Measurements from ENCODE around the gene GABRB1.

The GABRB1 gene

DNA sequence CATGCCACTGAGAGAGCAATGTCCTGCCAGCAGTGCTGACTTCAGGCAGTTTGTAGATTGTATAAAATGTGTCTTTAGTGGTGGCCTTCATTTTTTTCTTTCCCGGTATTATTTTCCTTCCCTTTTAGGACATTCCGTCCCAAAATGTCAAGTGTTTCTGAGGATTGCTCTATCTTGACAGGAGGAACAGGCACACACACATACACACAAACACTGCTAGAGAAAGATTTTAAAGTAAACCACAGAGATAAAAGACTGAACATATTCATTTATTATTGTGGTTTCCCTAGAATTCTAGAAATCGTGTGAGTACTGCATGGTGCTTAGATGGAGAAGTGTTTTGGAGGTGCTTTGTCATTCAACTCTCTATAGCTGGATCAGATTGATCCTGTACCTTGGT is 111.9 kb downstream of the GABRB1 start:
- H3K4me3 ChIP-seq (ENCODE audit: insufficient read length, low read depth): no peak overlapping the region
- H3K36me3 ChIP-seq (ENCODE audit: insufficient read depth, insufficient read length, low read length): no peaks in the 10 kb centered on the region
- H3K9me3 ChIP-seq (ENCODE audit: insufficient read depth, low read length): no peaks in the 10 kb centered on the region
- no peak overlapping the region for H3K9ac ChIP-seq (ENCODE audit: insufficient read length, low read depth)
- TF ChIP-seq SUZ12 (IDR thresholded peaks at IDR 0.05; ENCODE audit: extremely low read depth, insufficient read depth, insufficient read length) (no peak), ZNF274 (IDR thresholded peaks at IDR 0.05; ENCODE audit: low read depth, low read length) (no peak), YY1 (IDR thresholded peaks at IDR 0.05; ENCODE audit: insufficient read depth, insufficient read length) (no peak)
- H3K4me1 ChIP-seq (ENCODE audit: insufficient read depth, insufficient read length): no peaks in the 10 kb centered on the region
- no peak for DNase-seq (ENCODE audit: low read depth, low spot score)
- no peaks in the 10 kb centered on the region for H3K27me3 ChIP-seq (ENCODE audit: insufficient read depth, insufficient read length)

GRCh38 chr4:47145630-47146029 is 114.3 kb downstream of the GABRB1 start:
- no peak for DNase-seq (ENCODE audit: low read depth, low spot score)
- Histone ChIP-seq H3K36me3 (ENCODE audit: insufficient read depth, insufficient read length, low read length) (no peaks in the 10 kb centered on the region), H3K9ac (ENCODE audit: insufficient read length, low read depth) (no peak overlapping the region), H3K4me1 (ENCODE audit: insufficient read depth, insufficient read length) (no peaks in the 10 kb centered on the region), H3K27me3 (ENCODE audit: insufficient read depth, insufficient read length) (no peaks in the 10 kb centered on the region), H3K9me3 (ENCODE audit: insufficient read depth, low read length) (no peaks in the 10 kb centered on the region), H3K4me3 (ENCODE audit: insufficient read length, low read depth) (no peak overlapping the region)
- TF ChIP-seq YY1 (IDR thresholded peaks at IDR 0.05; ENCODE audit: insufficient read depth, insufficient read length): no peak
- no peak for TF ChIP-seq ZNF274 (IDR thresholded peaks at IDR 0.05; ENCODE audit: low read depth, low read length)
- TF ChIP-seq SUZ12 (IDR thresholded peaks at IDR 0.05; ENCODE audit: extremely low read depth, insufficient read depth, insufficient read length): no peak

DNA sequence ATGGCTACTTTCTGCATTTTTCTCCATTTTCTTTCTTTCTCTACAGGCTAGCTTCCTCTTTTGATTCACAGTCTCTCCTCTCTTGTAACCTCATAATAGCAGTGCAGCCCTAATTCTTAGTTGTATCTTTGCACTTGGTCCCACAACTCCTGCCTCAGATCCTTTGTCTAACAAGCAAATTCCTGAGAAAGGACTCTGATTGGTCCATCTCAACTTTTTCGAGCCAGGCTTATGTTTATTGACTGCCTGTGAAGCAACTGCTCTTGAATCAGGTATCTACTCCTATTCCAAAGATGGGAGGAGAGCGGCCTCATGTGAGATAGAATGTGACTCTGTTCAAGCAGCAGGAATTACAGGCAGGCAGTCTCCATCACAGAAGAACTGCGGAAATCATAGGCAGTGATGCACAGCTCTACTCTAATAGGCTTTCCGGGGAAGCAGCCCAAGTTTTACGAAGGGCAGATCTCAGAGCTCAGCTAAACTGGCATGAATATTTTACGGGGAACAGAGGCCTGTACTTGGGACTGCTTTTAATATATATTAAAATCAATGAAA is 123.5 kb downstream of the GABRB1 start:
- DNase-seq (ENCODE audit: low read depth, low spot score): no peak
- no peak for TF ChIP-seq SUZ12 (IDR thresholded peaks at IDR 0.05; ENCODE audit: extremely low read depth, insufficient read depth, insufficient read length)
- TF ChIP-seq YY1 (IDR thresholded peaks at IDR 0.05; ENCODE audit: insufficient read depth, insufficient read length): no peak
- no peak for TF ChIP-seq ZNF274 (IDR thresholded peaks at IDR 0.05; ENCODE audit: low read depth, low read length)

DNA sequence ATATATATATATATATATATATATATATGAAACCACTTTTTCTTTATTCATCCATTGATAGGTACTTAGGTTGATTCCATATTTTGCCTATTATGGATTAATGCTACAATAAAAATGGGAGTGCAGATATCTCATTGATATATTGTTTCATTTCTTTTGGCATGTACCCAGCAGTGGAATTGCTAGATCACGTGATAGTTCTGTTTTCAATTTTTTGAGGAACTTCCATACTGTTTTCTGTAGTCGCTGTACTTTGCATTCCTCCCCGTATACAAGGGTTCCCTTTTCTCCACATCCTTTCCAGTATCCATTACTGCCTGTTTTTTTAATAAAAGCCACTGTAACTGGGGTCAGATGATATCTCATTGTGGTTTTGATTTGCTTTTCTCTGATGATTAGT is 124.6 kb downstream of the GABRB1 start:
- Histone ChIP-seq H3K9me3 (ENCODE audit: insufficient read depth, low read length) (no peaks in the 10 kb centered on the region), H3K9ac (ENCODE audit: insufficient read length, low read depth) (no peak overlapping the region), H3K4me3 (ENCODE audit: insufficient read length, low read depth) (no peak overlapping the region), H3K36me3 (ENCODE audit: insufficient read depth, insufficient read length, low read length) (no peaks in the 10 kb centered on the region), H3K27me3 (ENCODE audit: insufficient read depth, insufficient read length) (no peaks in the 10 kb centered on the region), H3K4me1 (ENCODE audit: insufficient read depth, insufficient read length) (no peaks in the 10 kb centered on the region)
- TF ChIP-seq SUZ12 (IDR thresholded peaks at IDR 0.05; ENCODE audit: extremely low read depth, insufficient read depth, insufficient read length): no peak
- no peak for DNase-seq (ENCODE audit: low read depth, low spot score)

More for the DNA sequence above, 123.5 kb downstream of the GABRB1 start:
- Histone ChIP-seq H3K9me3 (ENCODE audit: insufficient read depth, low read length) (no peaks in the 10 kb centered on the region), H3K9ac (ENCODE audit: insufficient read length, low read depth) (no peak overlapping the region), H3K36me3 (ENCODE audit: insufficient read depth, insufficient read length, low read length) (no peaks in the 10 kb centered on the region), H3K4me1 (ENCODE audit: insufficient read depth, insufficient read length) (no peaks in the 10 kb centered on the region), H3K4me3 (ENCODE audit: insufficient read length, low read depth) (no peak overlapping the region), H3K27me3 (ENCODE audit: insufficient read depth, insufficient read length) (no peaks in the 10 kb centered on the region)

DNA sequence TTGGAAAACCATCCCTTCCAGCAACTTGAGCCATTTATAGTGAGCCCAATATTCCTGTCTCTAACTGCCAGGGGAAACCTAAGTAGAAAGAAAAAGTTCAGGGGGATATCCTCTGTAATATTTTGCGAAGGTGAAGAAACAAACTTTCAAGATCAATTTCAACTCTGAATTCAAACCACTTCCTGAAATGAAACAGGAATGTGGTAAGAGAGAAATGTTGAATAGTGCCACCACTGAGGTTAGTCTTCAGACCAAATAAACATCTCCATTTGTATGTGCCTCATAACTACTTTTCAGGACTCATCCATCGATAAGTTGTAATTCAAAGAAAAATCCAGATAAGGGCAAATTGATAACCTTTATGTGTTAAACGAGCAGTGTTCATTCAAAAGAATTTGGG is 128.7 kb downstream of the GABRB1 start:
- H3K9me3 ChIP-seq (ENCODE audit: insufficient read depth, low read length): no peaks in the 10 kb centered on the region
- H3K9ac ChIP-seq (ENCODE audit: insufficient read length, low read depth): no peak overlapping the region
- no peaks in the 10 kb centered on the region for H3K27me3 ChIP-seq (ENCODE audit: insufficient read depth, insufficient read length)
- H3K4me3 ChIP-seq (ENCODE audit: insufficient read length, low read depth): no peak overlapping the region
- no peak for DNase-seq (ENCODE audit: low read depth, low spot score)
- H3K36me3 ChIP-seq (ENCODE audit: insufficient read depth, insufficient read length, low read length): no peaks in the 10 kb centered on the region
- no peak for TF ChIP-seq ZNF274 (IDR thresholded peaks at IDR 0.05; ENCODE audit: low read depth, low read length)
- H3K4me1 ChIP-seq (ENCODE audit: insufficient read depth, insufficient read length): no peaks in the 10 kb centered on the region

DNA sequence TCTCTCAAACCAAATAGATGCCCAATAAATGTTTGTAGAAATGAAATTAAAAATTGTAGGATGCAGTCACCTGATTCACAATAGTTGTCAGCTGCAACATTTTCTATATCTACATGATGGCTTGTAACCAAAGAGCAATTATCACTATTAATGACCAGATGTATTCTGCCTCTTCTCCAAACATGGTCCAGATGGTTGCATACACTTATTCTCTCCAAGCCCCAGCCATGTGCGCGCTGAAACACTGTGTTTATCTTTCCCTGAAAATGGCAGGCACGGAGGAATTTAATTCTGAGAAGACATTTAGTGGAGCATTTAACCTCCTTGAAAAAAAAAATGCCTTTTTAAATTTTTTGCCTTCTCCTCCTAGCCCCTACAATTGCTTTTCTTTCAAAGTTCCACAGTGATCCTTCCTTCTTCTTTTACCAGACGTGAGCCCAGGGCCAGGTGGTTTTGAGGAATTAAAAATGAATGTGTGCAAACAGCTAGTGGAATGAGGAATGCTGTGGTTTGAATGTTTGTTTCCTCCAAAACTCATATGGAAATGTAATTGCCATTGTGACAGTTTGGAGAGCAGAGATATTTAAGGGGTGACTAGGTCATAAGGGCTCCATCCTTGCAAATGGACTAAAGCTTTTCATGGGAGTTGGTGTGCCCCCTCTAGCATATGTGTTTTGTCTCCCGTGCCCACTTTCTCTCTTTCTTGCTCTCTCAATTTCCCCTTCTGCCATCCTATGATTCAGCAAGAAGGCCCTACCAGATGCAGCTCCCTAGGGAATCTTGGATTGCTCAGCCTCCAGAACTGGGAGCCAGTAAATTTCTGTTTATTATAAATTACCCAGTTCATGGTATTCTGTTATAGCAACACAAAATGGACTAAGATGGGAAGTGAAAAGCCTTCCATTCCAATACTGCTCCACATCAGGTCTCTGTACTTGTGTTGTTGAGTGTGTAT is 136.0 kb downstream of the GABRB1 start:
- H3K27me3 ChIP-seq (ENCODE audit: insufficient read depth, insufficient read length): no peaks in the 10 kb centered on the region
- H3K9ac ChIP-seq (ENCODE audit: insufficient read length, low read depth): no peak overlapping the region
- H3K9me3 ChIP-seq (ENCODE audit: insufficient read depth, low read length): no peaks in the 10 kb centered on the region
- no peaks in the 10 kb centered on the region for H3K4me1 ChIP-seq (ENCODE audit: insufficient read depth, insufficient read length)
- DNase-seq (ENCODE audit: low read depth, low spot score): no peak
- no peaks in the 10 kb centered on the region for H3K36me3 ChIP-seq (ENCODE audit: insufficient read depth, insufficient read length, low read length)
- TF ChIP-seq YY1 (IDR thresholded peaks at IDR 0.05; ENCODE audit: insufficient read depth, insufficient read length) (no peak), ZNF274 (IDR thresholded peaks at IDR 0.05; ENCODE audit: low read depth, low read length) (no peak), SUZ12 (IDR thresholded peaks at IDR 0.05; ENCODE audit: extremely low read depth, insufficient read depth, insufficient read length) (no peak)
- H3K4me3 ChIP-seq (ENCODE audit: insufficient read length, low read depth): no peak overlapping the region

- Histone ChIP-seq H3K4me3 (ENCODE audit: insufficient read length, low read depth) (no peak overlapping the region), H3K9ac (ENCODE audit: insufficient read length, low read depth) (no peak overlapping the region), H3K36me3 (ENCODE audit: insufficient read depth, insufficient read length, low read length) (no peaks in the 10 kb centered on the region), H3K4me1 (ENCODE audit: insufficient read depth, insufficient read length) (no peaks in the 10 kb centered on the region), H3K9me3 (ENCODE audit: insufficient read depth, low read length) (no peaks in the 10 kb centered on the region), H3K27me3 (ENCODE audit: insufficient read depth, insufficient read length) (no peaks in the 10 kb centered on the region)
- TF ChIP-seq ZNF274 (IDR thresholded peaks at IDR 0.05; ENCODE audit: low read depth, low read length): no peak
- DNase-seq (ENCODE audit: low read depth, low spot score): no peak
These were observed 152.7 kb downstream of the GABRB1 start for GRCh38 chr4:47184083-47184482.
